ENCODE measurements around the gene ANTXRL. TPM values are rescaled to one million over a fixed set of nuclear protein-coding genes. Genes with fewer than 3 reads are reported as not detected.
"Not testable (repeated sequence)": the region's sequence is repeated elsewhere in the genome, so short reads cannot be mapped to it uniquely, and the experiment has no call there.

ANTXRL gene
- total RNA-seq, 4 donors from 2014 or later, result not detected

GRCh38 chr10:46299536-46300369, 13.0 kb downstream of the ANTXRL start:
- no peak for TF ChIP-seq EP300 (IDR thresholded peaks at IDR 0.05)
- TF ChIP-seq POLR2A (IDR thresholded peaks at IDR 0.05), result no peak
- TF ChIP-seq, protein P1, sequence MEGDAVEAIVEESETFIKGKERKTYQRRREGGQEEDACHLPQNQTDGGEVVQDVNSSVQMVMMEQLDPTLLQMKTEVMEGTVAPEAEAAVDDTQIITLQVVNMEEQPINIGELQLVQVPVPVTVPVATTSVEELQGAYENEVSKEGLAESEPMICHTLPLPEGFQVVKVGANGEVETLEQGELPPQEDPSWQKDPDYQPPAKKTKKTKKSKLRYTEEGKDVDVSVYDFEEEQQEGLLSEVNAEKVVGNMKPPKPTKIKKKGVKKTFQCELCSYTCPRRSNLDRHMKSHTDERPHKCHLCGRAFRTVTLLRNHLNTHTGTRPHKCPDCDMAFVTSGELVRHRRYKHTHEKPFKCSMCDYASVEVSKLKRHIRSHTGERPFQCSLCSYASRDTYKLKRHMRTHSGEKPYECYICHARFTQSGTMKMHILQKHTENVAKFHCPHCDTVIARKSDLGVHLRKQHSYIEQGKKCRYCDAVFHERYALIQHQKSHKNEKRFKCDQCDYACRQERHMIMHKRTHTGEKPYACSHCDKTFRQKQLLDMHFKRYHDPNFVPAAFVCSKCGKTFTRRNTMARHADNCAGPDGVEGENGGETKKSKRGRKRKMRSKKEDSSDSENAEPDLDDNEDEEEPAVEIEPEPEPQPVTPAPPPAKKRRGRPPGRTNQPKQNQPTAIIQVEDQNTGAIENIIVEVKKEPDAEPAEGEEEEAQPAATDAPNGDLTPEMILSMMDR (IDR thresholded peaks at IDR 0.05), result no peak
- Histone ChIP-seq H3K27me3 (no peaks in the 10 kb centered on the region), H3K27ac (no peak overlapping the region), H3K9me3 (no peaks in the 10 kb centered on the region), H3K36me3 (no peaks in the 10 kb centered on the region), H3K4me3 (no peak overlapping the region), H3K4me1 (peaks cover 0 to 2% (median 0%) of the 10 kb centered on the region in 4 donors)
- 69 to 73% methylated on average over 17 of the region's 20 CpGs for WGBS, 2 donors
- DNase-seq (ENCODE audit: low spot score in 2 of 2), result no peak

DNA sequence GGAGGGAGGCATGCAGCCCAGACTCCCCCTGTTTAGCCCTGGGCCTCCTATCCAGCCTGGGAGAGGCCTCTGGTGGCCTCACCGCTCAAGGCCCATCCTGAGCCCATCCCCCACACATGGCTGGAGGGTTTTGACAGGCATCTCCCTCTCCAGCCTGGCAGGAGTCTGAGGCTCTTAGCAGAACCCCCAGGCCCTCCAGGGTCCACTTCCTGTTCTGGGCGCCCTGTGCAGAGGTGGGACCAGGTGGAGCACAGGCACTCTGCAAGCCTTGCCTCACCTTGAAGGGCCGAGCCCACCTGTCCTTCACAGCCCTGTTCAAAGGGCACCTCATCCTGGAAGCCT, 13.5 kb downstream of the ANTXRL start:
- H3K36me3 ChIP-seq; DNase-seq (ENCODE audit: low spot score in 2 of 2); H3K27me3 ChIP-seq; H3K4me3 ChIP-seq; H3K9me3 ChIP-seq; H3K27ac ChIP-seq; H3K4me1 ChIP-seq: not testable (repeated sequence)
- 69 to 100% methylated on average over 2 to 3 of the region's 3 CpGs for WGBS, 2 donors

GRCh38 chr10:46301056-46301645, 14.4 kb downstream of the ANTXRL start:
- Histone ChIP-seq H3K4me3 (no peak overlapping the region), H3K36me3 (no peaks in the 10 kb centered on the region), H3K4me1 (peaks cover 0 to 11% (median 0%) of the 10 kb centered on the region in 4 donors), H3K27ac (no peak overlapping the region), H3K9me3 (no peaks in the 10 kb centered on the region), H3K27me3 (no peaks in the 10 kb centered on the region)
- 92 to 98% methylated on average over 5 of the region's 5 CpGs for WGBS, 2 donors
- no peak for DNase-seq (ENCODE audit: low spot score in 2 of 2)
- no peak for TF ChIP-seq POLR2A (IDR thresholded peaks at IDR 0.05)

GRCh38 chr10:46301721-46302479, 15.1 kb downstream of the ANTXRL start:
- no peak for DNase-seq (ENCODE audit: low spot score in 2 of 2)
- Histone ChIP-seq H3K27ac (no peak overlapping the region), H3K4me1 (peaks cover 0 to 11% (median 0%) of the 10 kb centered on the region in 4 donors), H3K36me3 (no peaks in the 10 kb centered on the region), H3K4me3 (no peak overlapping the region), H3K27me3 (no peaks in the 10 kb centered on the region), H3K9me3 (no peaks in the 10 kb centered on the region)
- TF ChIP-seq, protein P1 (IDR thresholded peaks at IDR 0.05), result no peak
- TF ChIP-seq POLR2A (IDR thresholded peaks at IDR 0.05) (no peak), EP300 (IDR thresholded peaks at IDR 0.05) (no peak)
- WGBS, 2 donors, result 94 to 99% methylated on average over 8 to 12 of the region's 13 CpGs

DNA sequence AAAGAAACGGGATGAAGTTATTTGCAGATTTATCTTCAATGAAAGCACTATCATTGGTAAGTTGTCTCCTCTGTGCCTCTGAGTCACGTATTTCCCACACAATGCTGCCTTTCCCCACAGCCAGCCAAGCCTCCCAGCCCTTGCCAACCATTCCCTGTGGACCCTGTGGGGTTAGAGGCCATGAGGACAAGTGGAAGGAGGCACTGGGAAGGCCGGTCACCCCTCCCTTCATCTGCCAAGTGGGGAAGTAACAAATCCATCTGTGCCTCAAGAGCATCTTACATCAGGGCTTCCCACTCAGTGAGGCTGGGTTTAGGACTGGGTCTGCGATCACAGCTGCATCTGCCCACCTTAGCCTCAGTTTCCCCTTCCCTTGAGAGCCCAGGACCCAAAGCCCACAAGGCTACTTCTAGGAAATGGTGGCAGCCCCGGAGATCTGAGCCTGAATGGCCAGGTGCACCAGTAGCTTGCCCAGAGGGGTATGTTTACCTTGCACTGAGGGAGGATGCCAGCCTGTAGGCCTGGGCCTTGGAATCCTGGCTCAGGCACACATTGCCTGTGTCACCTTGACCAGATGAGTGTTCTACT, 16.1 kb downstream of the ANTXRL start:
- DNase-seq (ENCODE audit: low spot score in 2 of 2); H3K36me3 ChIP-seq; H3K4me3 ChIP-seq; H3K27ac ChIP-seq; H3K9me3 ChIP-seq; H3K27me3 ChIP-seq: not testable (repeated sequence)
- peaks cover 0 to 11% (median 0%) of the 10 kb centered on the region in 4 donors for H3K4me1 ChIP-seq
- 79 to 92% methylated on average over 5 of the region's 5 CpGs for WGBS, 2 donors

GRCh38 chr10:46304062-46304461, 17.3 kb downstream of the ANTXRL start:
- WGBS, 2 donors, result 37 to 44% methylated on average over 3 of the region's 3 CpGs
- no peaks in the 10 kb centered on the region for H3K9me3 ChIP-seq
- no peak for DNase-seq (ENCODE audit: low spot score in 2 of 2)
- peaks cover 0 to 11% (median 0%) of the 10 kb centered on the region in 4 donors for H3K4me1 ChIP-seq
- H3K27me3 ChIP-seq, result no peaks in the 10 kb centered on the region
- no peaks in the 10 kb centered on the region for H3K36me3 ChIP-seq
- H3K4me3 ChIP-seq, result no peak overlapping the region
- no peak overlapping the region for H3K27ac ChIP-seq
- TF ChIP-seq EP300 (IDR thresholded peaks at IDR 0.05) (no peak), POLR2A (IDR thresholded peaks at IDR 0.05) (no peak)
- TF ChIP-seq, protein P1 (IDR thresholded peaks at IDR 0.05), result no peak

DNA sequence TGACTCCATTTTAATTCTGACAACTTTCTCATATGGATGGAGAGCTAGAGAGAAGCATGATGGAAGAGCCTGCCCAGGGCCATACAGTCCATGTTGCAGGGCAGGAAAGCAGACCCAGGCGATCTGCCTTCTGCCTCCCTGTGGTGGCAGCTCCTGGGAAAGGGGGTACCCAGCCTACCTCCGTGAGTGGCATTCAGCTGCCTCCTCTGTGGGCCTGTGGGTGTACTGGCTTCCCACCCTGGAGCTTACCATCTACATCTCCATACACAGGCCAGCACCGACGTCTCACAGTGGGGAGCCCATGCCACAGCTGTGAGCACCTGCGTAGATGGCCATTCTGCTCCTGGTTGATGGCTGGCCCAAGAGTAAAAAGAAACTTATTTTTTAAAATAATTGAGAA, 17.9 kb downstream of the ANTXRL start:
- DNase-seq (ENCODE audit: low spot score in 2 of 2); H3K9me3 ChIP-seq; H3K27me3 ChIP-seq; H3K27ac ChIP-seq; H3K36me3 ChIP-seq; H3K4me3 ChIP-seq: not testable (repeated sequence)
- 83 to 87% methylated on average over 5 of the region's 5 CpGs for WGBS, 2 donors
- H3K4me1 ChIP-seq, result peaks cover 0 to 11% (median 0%) of the 10 kb centered on the region in 4 donors

Data from tibial nerve (tissue), 4 donors.